ENCODE measurements around the gene SYNCRIP. TPM values are rescaled to one million over a fixed set of nuclear protein-coding genes. Genes with fewer than 3 reads are reported as not detected.

The SYNCRIP gene
- total and polyA plus RNA-seq, 2 of the 4 experiments (the other 2 are of a cell fraction): 50.1 to 59.3 TPM

GRCh38 chr6:85642774-85643536 is at the start of gene SYNCRIP (continued):
- TF ChIP-seq SMC3 (IDR thresholded peaks at IDR 0.05; ENCODE audit: low read depth, low read length) (no peak), CEBPB (IDR thresholded peaks at IDR 0.05; ENCODE audit: low read depth, low read length) (no peak), CHD1 (IDR thresholded peaks at IDR 0.05; ENCODE audit: low read depth, low read length) (peak; percentile 77)

GRCh38 chr6:85691478-85691877 is 48.8 kb upstream of the SYNCRIP start:
- no peak overlapping the region for H4K91ac ChIP-seq (ENCODE audit: insufficient read depth, low read depth, low read length)
- intact Hi-C loops (cut with micrococcal nuclease): no loop called here
- H4K8ac ChIP-seq (ENCODE audit: low read depth in 2 of 2, low read length in 2 of 2): no peak overlapping the region
- H4K20me1 ChIP-seq (ENCODE audit: insufficient read depth, low read length): no peaks in the 10 kb centered on the region
- H3K56ac ChIP-seq (ENCODE audit: extremely low read depth, insufficient read depth, low read length): no peak overlapping the region
- TF ChIP-seq MAFK (IDR thresholded peaks at IDR 0.05; ENCODE audit: low read depth, low read length): no peak
- no peak for TF ChIP-seq NFE2L2 (IDR thresholded peaks at IDR 0.05; ENCODE audit: low read depth, low read length)
- TF ChIP-seq MXI1 (IDR thresholded peaks at IDR 0.05; ENCODE audit: borderline replicate concordance, low read depth, low read length): no peak
- TF ChIP-seq USF2 (IDR thresholded peaks at IDR 0.05; ENCODE audit: low read depth, low read length): no peak
- TF ChIP-seq RAD21 (IDR thresholded peaks at IDR 0.05; ENCODE audit: low read length): no peak
- TF ChIP-seq MAZ (IDR thresholded peaks at IDR 0.05; ENCODE audit: borderline replicate concordance, low read depth, low read length): no peak
- TF ChIP-seq CEBPB (IDR thresholded peaks at IDR 0.05; ENCODE audit: low read depth, low read length): no peak
- TF ChIP-seq BHLHE40 (IDR thresholded peaks at IDR 0.05; ENCODE audit: low read depth, low read length): no peak
- no peak for TF ChIP-seq ELK1 (IDR thresholded peaks at IDR 0.05; ENCODE audit: borderline replicate concordance, low read depth, low read length)
- TF ChIP-seq RCOR1 (IDR thresholded peaks at IDR 0.05; ENCODE audit: insufficient replicate concordance, low read length): no peak
- TF ChIP-seq SMC3 (IDR thresholded peaks at IDR 0.05; ENCODE audit: low read depth, low read length): no peak
- TF ChIP-seq RFX5 (IDR thresholded peaks at IDR 0.05; ENCODE audit: low read depth, low read length): no peak
- no peak for TF ChIP-seq CHD1 (IDR thresholded peaks at IDR 0.05; ENCODE audit: low read depth, low read length)
- no peak overlapping the region for H3K14ac ChIP-seq (replicated peaks; ENCODE audit: low read depth, low read length)
- H3K4me2 ChIP-seq (ENCODE audit: low read depth, low read length): no peak overlapping the region
- no peak overlapping the region for H2AK5ac ChIP-seq (ENCODE audit: low read depth, low read length)
- no peaks in the 10 kb centered on the region; the same call in none of the 2 replicates for H3K27me3 ChIP-seq (ENCODE audit: control insufficient read depth, insufficient read depth, low read length)
- BruUV-seq (replicated peaks): no TSS peak
- no peak overlapping the region for H3K27ac ChIP-seq (ENCODE audit: insufficient read depth, low read length)
- WGBS, 2 experiments (ENCODE audit: extremely low coverage in 2 of 2, insufficient read length in 1 of 2): no CpG with 5 or more reads among the region's 1 CpG
- no peak overlapping the region for H3K9ac ChIP-seq (ENCODE audit: low read depth, low read length)
- no peak overlapping the region for H2AFZ ChIP-seq (replicated peaks; ENCODE audit: low read length, poor library complexity)
- no peak overlapping the region for H3K4ac ChIP-seq (ENCODE audit: low read depth, low read length)
- no peaks in the 10 kb centered on the region for H3K9me1 ChIP-seq (ENCODE audit: insufficient read depth, low read length)
- no peak overlapping the region for H2AK9ac ChIP-seq (replicated peaks; ENCODE audit: low read depth, low read length, poor library complexity)
- in situ Hi-C loops (cut with MboI; ENCODE audit: low sequenced_read_pairs): no loop called here
- no peaks in the 10 kb centered on the region for H3K79me1 ChIP-seq (ENCODE audit: low read depth in 1 of 2, low read length in 2 of 2)
- no peaks in the 10 kb centered on the region for H3K4me1 ChIP-seq (ENCODE audit: control insufficient read depth, insufficient read depth, low read length)
- H2BK15ac ChIP-seq (ENCODE audit: low read depth, low read length): no peak overlapping the region
- no peak overlapping the region for H2BK120ac ChIP-seq (ENCODE audit: low read depth, low read length)
- DNase-seq: no peak
- H3K4me3 ChIP-seq (ENCODE audit: insufficient read depth, low read depth, low read length): no peak overlapping the region
- dilution Hi-C loops (cut with HindIII; ENCODE audit: low sequenced_read_pairs, unreplicated experiment): no loop called here
- no peak for ATAC-seq (ENCODE audit: low read depth)
- no peaks in the 10 kb centered on the region for H3K9me3 ChIP-seq (ENCODE audit: control insufficient read depth, insufficient read depth, low read length)
- H4K5ac ChIP-seq (ENCODE audit: low read depth, low read length): no peak overlapping the region
- ChIA-PET CTCF (interaction anchor here (0.6 kb wide), 1 partner anchor 87 kb away, joined by 3 read pairs; no protein-coding TSS in a partner anchor), POLR2A (ENCODE audit: unreplicated experiment) (no interaction called here)
- H2BK5ac ChIP-seq (ENCODE audit: low read depth, low read length, poor library complexity, severe bottlenecking): no peak overlapping the region
- no peaks in the 10 kb centered on the region for H3K36me3 ChIP-seq (ENCODE audit: control insufficient read depth, insufficient read depth, low read length)
- no peak overlapping the region for H3K18ac ChIP-seq (ENCODE audit: low read depth, low read length)
- H3K23ac ChIP-seq (ENCODE audit: low read depth, low read length): no peak overlapping the region
- H2BK20ac ChIP-seq (ENCODE audit: low read depth, low read length): no peak overlapping the region

Measured in IMR-90 (cell line).